HepG2 (cell line): ENCODE data around the gene HEPACAM. TPM values are rescaled to one million over a fixed set of nuclear protein-coding genes. Genes with fewer than 3 reads are reported as not detected.

Experiments
- EP300 ChIP-seq, 3 experiments: sonication (generic) in 1 of 3; formaldehyde crosslinking in 1 of 3; IDR thresholded peaks; 2 replicates each; pipeline versions ENCODE4 v1.5.1 to v1.6.1; 2011 to 2020; ENCODE audit warnings: low read depth in 2 of 3, low read length in 2 of 3, borderline replicate concordance in 1 of 3, improper control_type of control experiment in 1 of 3, mild to moderate bottlenecking in 1 of 3, missing genetic modification reagents in 1 of 3, moderate library complexity in 1 of 3
- ESRRA ChIP-seq: sonication (generic); formaldehyde crosslinking; IDR thresholded peaks from 2 replicates; pipeline ENCODE4 v1.5.1; 2020; ENCODE audit warnings: mild to moderate bottlenecking, low read depth, missing genetic modification reagents
- JARID2 ChIP-seq: sonication (generic); formaldehyde crosslinking; IDR thresholded peaks from 2 replicates; pipeline ENCODE4 v1.8.1; 2023; ENCODE audit warnings: missing genetic modification reagents, inconsistent platforms; ENCODE audit not compliant: insufficient replicate concordance
- MTA1 ChIP-seq: sonication (generic); formaldehyde crosslinking; IDR thresholded peaks from 2 replicates; pipeline ENCODE4 v1.4.0; 2020; ENCODE audit warnings: missing genetic modification reagents, mild to moderate bottlenecking, borderline replicate concordance
- NONO ChIP-seq, 2 experiments: fragments of 450-650 bp in 1 of 2; sonication (generic) in 1 of 2; formaldehyde crosslinking in 1 of 2; IDR thresholded peaks in 1 of 2; conservative IDR thresholded peaks in 1 of 2; 2 replicates each; pipeline versions ENCODE4 v1.6.1 to v1.8.0; 2017 to 2022; ENCODE audit warnings: mild to moderate bottlenecking in 1 of 2, missing genetic modification reagents in 1 of 2, moderate library complexity in 1 of 2
- RBAK ChIP-seq: sonication (generic); formaldehyde crosslinking; IDR thresholded peaks from 2 replicates; pipeline ENCODE4 v1.5.1; 2020; ENCODE audit warnings: mild to moderate bottlenecking, missing genetic modification reagents
- SETDB1 ChIP-seq: sonication (generic); formaldehyde crosslinking; IDR thresholded peaks from 2 replicates; pipeline ENCODE4 v1.5.1; 2020; ENCODE audit warnings: missing genetic modification reagents, mild to moderate bottlenecking, borderline replicate concordance
- SMAD1 ChIP-seq: sonication (generic); formaldehyde crosslinking; IDR thresholded peaks from 2 replicates; pipeline ENCODE4 v1.4.0; 2020; ENCODE audit warnings: missing genetic modification reagents, low read depth, mild to moderate bottlenecking, borderline replicate concordance
- SUZ12 ChIP-seq: fragments of 150-350 bp; IDR thresholded peaks from 2 replicates; pipeline ENCODE4 v1.6.1; 2014; ENCODE audit warnings: low read depth, low read length
- SYNCRIP ChIP-seq: fragments of 200-400 bp; formaldehyde crosslinking; IDR thresholded peaks from 2 replicates; pipeline ENCODE4 v1.6.1; 2018; ENCODE audit warnings: mild to moderate bottlenecking, low read depth, low read length; ENCODE audit not compliant: insufficient read depth
- TBP ChIP-seq: sonication (generic); formaldehyde crosslinking; IDR thresholded peaks from 2 replicates; pipeline ENCODE4 v1.5.0; 2020; ENCODE audit warnings: missing genetic modification reagents
- TMF1 ChIP-seq: sonication (generic); formaldehyde crosslinking; IDR thresholded peaks from 2 replicates; pipeline ENCODE4 v1.8.1; 2022; ENCODE audit warnings: low read depth, missing genetic modification reagents
- ZMYM3 ChIP-seq: sonication (generic); formaldehyde crosslinking; IDR thresholded peaks from 2 replicates; pipeline ENCODE4 v1.5.1; 2020; ENCODE audit warnings: mild to moderate bottlenecking, missing genetic modification reagents
- polyA plus RNA-seq, 8 experiments: library from polyadenylated mRNA; depleted of rRNA in 3 of 8; stranded (reverse) in 7 of 8; unstranded in 1 of 8; fragments of >200 nt; fragmentation: Illumina TruSeq in 4 of 8; extraction: Trizol in 4 of 8; gene quantifications; 2 replicates each; pipeline versions ENCODE4 v1.2.1 to v1.2.3, GENCODE V29; 2011 to 2016; ENCODE audit warnings: low read depth in 4 of 8, missing spikeins in 1 of 8, mixed read lengths in 1 of 8; ENCODE audit not compliant: insufficient read depth in 1 of 8
- total RNA-seq, 5 experiments: library from RNA; depleted of rRNA; stranded (reverse); fragments of >200 nt; fragmentation: Illumina TruSeq; extraction: Trizol; gene quantifications; 2 replicates each; pipeline ENCODE4 v1.2.3, GENCODE V29; 2016; ENCODE audit warnings: low read depth in 1 of 5
- TF ChIP-seq, protein P1 (sequence below): sonication (generic); formaldehyde crosslinking; conservative IDR thresholded peaks from 2 replicates; pipeline ENCODE4 v1.8.0; 2022; ENCODE audit warnings: missing genetic modification reagents
- TF ChIP-seq, protein P2 (sequence below): sonication (generic); formaldehyde crosslinking; IDR thresholded peaks from 2 replicates; pipeline ENCODE4 v1.5.0; 2020; ENCODE audit warnings: missing genetic modification reagents
- TF ChIP-seq, protein P3 (sequence below), 2 experiments: sonication (generic) in 1 of 2; formaldehyde crosslinking in 1 of 2; IDR thresholded peaks; 2 replicates each; pipeline versions ENCODE4 v1.5.1 to v1.6.1; 2011 to 2020; ENCODE audit warnings: borderline replicate concordance in 1 of 2, low read depth in 1 of 2, low read length in 1 of 2, mild to moderate bottlenecking in 1 of 2, missing genetic modification reagents in 1 of 2, moderate library complexity in 1 of 2
- TF ChIP-seq, protein P4 (sequence below): IDR thresholded peaks from 2 replicates; pipeline ENCODE4 v1.6.1; 2016; ENCODE audit warnings: missing genetic modification reagents, missing compliant biosample characterization
- TF ChIP-seq, protein P5 (sequence below): sonication (generic); formaldehyde crosslinking; IDR thresholded peaks from 2 replicates; pipeline ENCODE4 v1.4.0; 2020; ENCODE audit warnings: missing genetic modification reagents, borderline replicate concordance

Gene HEPACAM
- total and polyA plus RNA-seq, 2 of the 13 experiments (the other 11 are each of a cell fraction or from before 2014, with no cell fraction given) = 66.9 to 121 TPM

DNA sequence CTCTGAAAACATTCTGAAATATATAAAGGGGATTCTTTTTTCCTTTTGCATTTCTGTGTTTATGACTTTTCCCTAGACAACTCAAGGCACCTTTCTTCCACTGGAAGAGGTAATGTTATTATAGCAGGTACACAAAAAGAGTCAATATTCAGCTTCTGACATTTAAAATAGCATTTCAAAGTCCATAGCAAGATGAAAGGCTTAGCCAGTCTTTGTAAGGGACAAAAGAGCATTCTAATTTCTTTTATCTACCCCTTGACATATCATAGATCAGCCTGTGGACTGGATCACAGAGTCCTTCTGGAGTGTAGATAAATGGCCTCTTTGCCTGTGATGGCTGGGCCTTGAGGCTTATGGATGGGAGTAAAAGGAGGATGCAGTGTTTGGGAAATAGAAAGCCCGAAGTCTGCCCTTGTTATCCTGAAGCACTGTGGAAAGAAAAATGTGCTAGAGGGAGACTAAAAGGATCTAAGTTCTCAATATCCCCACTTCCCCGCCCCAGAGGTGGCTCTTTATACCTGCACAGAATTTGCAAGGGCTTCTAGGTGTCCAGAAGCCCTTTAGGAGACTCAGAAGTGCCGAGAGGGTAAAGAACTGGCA lies 1.6 kb upstream of the HEPACAM start (continued):
- TF ChIP-seq, protein P1, sequence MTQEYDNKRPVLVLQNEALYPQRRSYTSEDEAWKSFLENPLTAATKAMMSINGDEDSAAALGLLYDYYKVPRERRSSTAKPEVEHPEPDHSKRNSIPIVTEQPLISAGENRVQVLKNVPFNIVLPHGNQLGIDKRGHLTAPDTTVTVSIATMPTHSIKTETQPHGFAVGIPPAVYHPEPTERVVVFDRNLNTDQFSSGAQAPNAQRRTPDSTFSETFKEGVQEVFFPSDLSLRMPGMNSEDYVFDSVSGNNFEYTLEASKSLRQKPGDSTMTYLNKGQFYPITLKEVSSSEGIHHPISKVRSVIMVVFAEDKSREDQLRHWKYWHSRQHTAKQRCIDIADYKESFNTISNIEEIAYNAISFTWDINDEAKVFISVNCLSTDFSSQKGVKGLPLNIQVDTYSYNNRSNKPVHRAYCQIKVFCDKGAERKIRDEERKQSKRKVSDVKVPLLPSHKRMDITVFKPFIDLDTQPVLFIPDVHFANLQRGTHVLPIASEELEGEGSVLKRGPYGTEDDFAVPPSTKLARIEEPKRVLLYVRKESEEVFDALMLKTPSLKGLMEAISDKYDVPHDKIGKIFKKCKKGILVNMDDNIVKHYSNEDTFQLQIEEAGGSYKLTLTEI (CRISPR knock-in tag) = no peak
- no peak for TF ChIP-seq MTA1 (CRISPR knock-in tag)
- no peak for TF ChIP-seq SUZ12
- TF ChIP-seq, protein P2, sequence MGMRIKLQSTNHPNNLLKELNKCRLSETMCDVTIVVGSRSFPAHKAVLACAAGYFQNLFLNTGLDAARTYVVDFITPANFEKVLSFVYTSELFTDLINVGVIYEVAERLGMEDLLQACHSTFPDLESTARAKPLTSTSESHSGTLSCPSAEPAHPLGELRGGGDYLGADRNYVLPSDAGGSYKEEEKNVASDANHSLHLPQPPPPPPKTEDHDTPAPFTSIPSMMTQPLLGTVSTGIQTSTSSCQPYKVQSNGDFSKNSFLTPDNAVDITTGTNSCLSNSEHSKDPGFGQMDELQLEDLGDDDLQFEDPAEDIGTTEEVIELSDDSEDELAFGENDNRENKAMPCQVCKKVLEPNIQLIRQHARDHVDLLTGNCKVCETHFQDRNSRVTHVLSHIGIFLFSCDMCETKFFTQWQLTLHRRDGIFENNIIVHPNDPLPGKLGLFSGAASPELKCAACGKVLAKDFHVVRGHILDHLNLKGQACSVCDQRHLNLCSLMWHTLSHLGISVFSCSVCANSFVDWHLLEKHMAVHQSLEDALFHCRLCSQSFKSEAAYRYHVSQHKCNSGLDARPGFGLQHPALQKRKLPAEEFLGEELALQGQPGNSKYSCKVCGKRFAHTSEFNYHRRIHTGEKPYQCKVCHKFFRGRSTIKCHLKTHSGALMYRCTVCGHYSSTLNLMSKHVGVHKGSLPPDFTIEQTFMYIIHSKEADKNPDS (CRISPR knock-in tag) = no peak
- no peak for TF ChIP-seq NONO (IDR thresholded peaks at IDR 0.05)
- TF ChIP-seq NONO (CRISPR knock-in tag; conservative IDR thresholded peaks at IDR 0.05) = no peak
- no peak for TF ChIP-seq ESRRA (CRISPR knock-in tag)
- TF ChIP-seq TMF1 (CRISPR knock-in tag) = no peak
- no peak for TF ChIP-seq SYNCRIP
- TF ChIP-seq ZMYM3 (CRISPR knock-in tag) = no peak
- TF ChIP-seq, protein P3, sequence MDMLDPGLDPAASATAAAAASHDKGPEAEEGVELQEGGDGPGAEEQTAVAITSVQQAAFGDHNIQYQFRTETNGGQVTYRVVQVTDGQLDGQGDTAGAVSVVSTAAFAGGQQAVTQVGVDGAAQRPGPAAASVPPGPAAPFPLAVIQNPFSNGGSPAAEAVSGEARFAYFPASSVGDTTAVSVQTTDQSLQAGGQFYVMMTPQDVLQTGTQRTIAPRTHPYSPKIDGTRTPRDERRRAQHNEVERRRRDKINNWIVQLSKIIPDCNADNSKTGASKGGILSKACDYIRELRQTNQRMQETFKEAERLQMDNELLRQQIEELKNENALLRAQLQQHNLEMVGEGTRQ (IDR thresholded peaks at IDR 0.05; ENCODE audit: low read depth, low read length) = no peak
- TF ChIP-seq, protein P3 (CRISPR knock-in tag; IDR thresholded peaks at IDR 0.05; ENCODE audit: borderline replicate concordance) = no peak
- no peak for TF ChIP-seq TBP (CRISPR knock-in tag)
- no peak for TF ChIP-seq SMAD1
- TF ChIP-seq, protein P4, sequence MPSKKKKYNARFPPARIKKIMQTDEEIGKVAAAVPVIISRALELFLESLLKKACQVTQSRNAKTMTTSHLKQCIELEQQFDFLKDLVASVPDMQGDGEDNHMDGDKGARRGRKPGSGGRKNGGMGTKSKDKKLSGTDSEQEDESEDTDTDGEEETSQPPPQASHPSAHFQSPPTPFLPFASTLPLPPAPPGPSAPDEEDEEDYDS = peak; percentile 51
- no peak for TF ChIP-seq RBAK
- TF ChIP-seq EP300 (IDR thresholded peaks at IDR 0.05; ENCODE audit: low read depth in 2 of 2, low read length in 2 of 2) = peak in 1 of 2 experiments; percentile 78; a peak in 2 of 4 replicates
- peak; percentile 35; the same call in 1 of the 2 replicates for TF ChIP-seq EP300 (CRISPR knock-in tag; IDR thresholded peaks at IDR 0.05; ENCODE audit: borderline replicate concordance)
- TF ChIP-seq JARID2 = no peak
- no peak for TF ChIP-seq SETDB1 (CRISPR knock-in tag)
- TF ChIP-seq, protein P5, sequence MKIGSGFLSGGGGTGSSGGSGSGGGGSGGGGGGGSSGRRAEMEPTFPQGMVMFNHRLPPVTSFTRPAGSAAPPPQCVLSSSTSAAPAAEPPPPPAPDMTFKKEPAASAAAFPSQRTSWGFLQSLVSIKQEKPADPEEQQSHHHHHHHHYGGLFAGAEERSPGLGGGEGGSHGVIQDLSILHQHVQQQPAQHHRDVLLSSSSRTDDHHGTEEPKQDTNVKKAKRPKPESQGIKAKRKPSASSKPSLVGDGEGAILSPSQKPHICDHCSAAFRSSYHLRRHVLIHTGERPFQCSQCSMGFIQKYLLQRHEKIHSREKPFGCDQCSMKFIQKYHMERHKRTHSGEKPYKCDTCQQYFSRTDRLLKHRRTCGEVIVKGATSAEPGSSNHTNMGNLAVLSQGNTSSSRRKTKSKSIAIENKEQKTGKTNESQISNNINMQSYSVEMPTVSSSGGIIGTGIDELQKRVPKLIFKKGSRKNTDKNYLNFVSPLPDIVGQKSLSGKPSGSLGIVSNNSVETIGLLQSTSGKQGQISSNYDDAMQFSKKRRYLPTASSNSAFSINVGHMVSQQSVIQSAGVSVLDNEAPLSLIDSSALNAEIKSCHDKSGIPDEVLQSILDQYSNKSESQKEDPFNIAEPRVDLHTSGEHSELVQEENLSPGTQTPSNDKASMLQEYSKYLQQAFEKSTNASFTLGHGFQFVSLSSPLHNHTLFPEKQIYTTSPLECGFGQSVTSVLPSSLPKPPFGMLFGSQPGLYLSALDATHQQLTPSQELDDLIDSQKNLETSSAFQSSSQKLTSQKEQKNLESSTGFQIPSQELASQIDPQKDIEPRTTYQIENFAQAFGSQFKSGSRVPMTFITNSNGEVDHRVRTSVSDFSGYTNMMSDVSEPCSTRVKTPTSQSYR = no peak
